ENCODE measurements around the gene ATP5MK. TPM values are rescaled to one million over a fixed set of nuclear protein-coding genes. Genes with fewer than 3 reads are reported as not detected.

Gene ATP5MK
- total and polyA plus RNA-seq, 10 donors: 111 to 528 (median 155) TPM

DNA sequence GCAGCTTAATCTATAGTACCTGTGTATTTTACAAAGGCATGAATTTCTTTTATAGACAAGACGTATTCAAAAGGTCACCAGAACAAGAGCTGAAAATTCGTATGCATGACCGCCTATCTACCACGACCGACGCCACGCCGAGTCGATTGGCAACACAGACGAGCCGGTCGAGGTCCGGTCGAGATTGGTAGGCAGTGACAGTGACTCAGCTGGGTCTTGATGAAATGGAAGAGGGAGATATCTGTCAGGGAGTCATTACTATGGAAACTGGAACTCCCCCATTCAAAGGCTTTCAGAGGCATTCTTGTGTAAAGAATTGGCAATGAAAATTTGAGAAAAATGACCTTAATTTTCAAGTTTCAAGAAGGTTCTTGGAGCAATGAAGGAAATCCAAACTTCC lies 2.1 kb downstream of the ATP5MK start:
- Histone ChIP-seq H3K4me3 (no peak overlapping the region), H3K27ac (no peak overlapping the region), H3K4me1 (peaks cover 23 to 63% (median 50%) of the 10 kb centered on the region in 6 donors), H3K27me3 (replicated peaks in 1 of 7) (no peaks in the 10 kb centered on the region), H3K9me3 (no peaks in the 10 kb centered on the region), H3K36me3 (peaks cover 0 to 65% (median 38%) of the 10 kb centered on the region in 6 donors)
- intact Hi-C loops (cut with DNase I; ENCODE audit: low total_unique reads): no loop called here
- no peak for DNase-seq
- 86 to 89% (median 87%) methylated on average over 14 of the region's 14 CpGs for WGBS, 5 donors
- TF ChIP-seq, protein P1, sequence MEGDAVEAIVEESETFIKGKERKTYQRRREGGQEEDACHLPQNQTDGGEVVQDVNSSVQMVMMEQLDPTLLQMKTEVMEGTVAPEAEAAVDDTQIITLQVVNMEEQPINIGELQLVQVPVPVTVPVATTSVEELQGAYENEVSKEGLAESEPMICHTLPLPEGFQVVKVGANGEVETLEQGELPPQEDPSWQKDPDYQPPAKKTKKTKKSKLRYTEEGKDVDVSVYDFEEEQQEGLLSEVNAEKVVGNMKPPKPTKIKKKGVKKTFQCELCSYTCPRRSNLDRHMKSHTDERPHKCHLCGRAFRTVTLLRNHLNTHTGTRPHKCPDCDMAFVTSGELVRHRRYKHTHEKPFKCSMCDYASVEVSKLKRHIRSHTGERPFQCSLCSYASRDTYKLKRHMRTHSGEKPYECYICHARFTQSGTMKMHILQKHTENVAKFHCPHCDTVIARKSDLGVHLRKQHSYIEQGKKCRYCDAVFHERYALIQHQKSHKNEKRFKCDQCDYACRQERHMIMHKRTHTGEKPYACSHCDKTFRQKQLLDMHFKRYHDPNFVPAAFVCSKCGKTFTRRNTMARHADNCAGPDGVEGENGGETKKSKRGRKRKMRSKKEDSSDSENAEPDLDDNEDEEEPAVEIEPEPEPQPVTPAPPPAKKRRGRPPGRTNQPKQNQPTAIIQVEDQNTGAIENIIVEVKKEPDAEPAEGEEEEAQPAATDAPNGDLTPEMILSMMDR (IDR thresholded peaks at IDR 0.05 in 8 of 11, conservative IDR thresholded peaks at IDR 0.05 in 3 of 11): no peak

DNA sequence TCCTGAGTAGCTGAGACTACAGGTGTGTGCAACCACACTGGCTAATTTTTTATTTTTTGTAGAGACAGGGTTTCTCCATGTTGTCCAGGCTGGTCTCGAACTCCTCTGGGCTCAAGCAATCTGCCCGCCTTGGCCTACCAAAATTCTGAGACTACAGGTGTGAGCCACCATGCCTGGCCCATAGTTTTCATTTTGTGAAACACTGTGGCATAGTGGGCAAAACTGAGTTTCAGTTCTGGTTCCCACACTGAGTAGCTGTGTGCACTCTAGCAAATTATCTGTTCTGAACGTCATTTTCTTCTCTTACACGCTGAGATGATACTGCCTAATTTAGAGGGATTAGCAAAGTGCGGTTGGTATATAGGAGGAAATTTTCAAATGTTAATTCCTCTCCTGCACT lies 13.5 kb downstream of the ATP5MK start:
- TF ChIP-seq POLR2A (IDR thresholded peaks at IDR 0.05) (no peak), POLR2AphosphoS5 (IDR thresholded peaks at IDR 0.05) (no peak)
- TF ChIP-seq, protein P1 (IDR thresholded peaks at IDR 0.05 in 8 of 11, conservative IDR thresholded peaks at IDR 0.05 in 3 of 11): no peak
- 82 to 89% (median 88%) methylated on average over 5 of the region's 5 CpGs for WGBS, 5 donors
- no peaks in the 10 kb centered on the region for H3K9me3 ChIP-seq
- DNase-seq: no peak
- H3K4me1 ChIP-seq: no peaks in the 10 kb centered on the region
- peaks cover 0 to 100% (median 73%) of the 10 kb centered on the region in 6 donors for H3K36me3 ChIP-seq
- H3K4me3 ChIP-seq: no peak overlapping the region
- H3K27me3 ChIP-seq (replicated peaks in 1 of 7): no peaks in the 10 kb centered on the region
- H3K27ac ChIP-seq: peak overlapping the region in 2 of 8 donors; percentile 21 to 45
- intact Hi-C loops (cut with DNase I; ENCODE audit: low total_unique reads): no loop called here

DNA sequence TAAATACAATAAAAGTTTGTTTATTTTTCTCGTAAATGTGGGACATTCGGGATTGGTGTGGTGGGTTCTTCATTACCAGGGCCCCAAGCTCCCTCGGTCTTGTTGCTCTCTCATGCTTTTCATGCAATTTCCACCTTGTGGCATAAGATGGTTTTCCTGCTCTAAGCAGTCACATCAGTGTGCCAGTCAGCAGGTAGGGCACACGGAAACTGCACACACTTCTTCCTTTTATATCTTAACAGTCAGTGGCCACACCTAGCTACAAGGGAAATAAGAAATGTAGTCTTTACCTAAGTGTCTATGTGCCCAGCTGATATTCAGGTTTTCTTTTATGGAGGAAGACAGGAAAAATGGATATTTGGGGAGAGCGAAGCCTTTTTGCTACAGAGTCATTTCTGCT lies 22.0 kb downstream of the ATP5MK start:
- Histone ChIP-seq H3K36me3 (peaks cover 0 to 63% (median 47%) of the 10 kb centered on the region in 6 donors), H3K27me3 (replicated peaks in 1 of 7) (no peaks in the 10 kb centered on the region), H3K27ac (no peak overlapping the region), H3K9me3 (no peaks in the 10 kb centered on the region), H3K4me1 (peaks cover 4 to 23% (median 9%) of the 10 kb centered on the region in 6 donors), H3K4me3 (no peak overlapping the region)
- intact Hi-C loops (cut with DNase I; ENCODE audit: low total_unique reads): no loop called here
- DNase-seq: no peak
- TF ChIP-seq POLR2AphosphoS5 (IDR thresholded peaks at IDR 0.05) (no peak), POLR2A (IDR thresholded peaks at IDR 0.05) (no peak)
- TF ChIP-seq, protein P1 (IDR thresholded peaks at IDR 0.05 in 8 of 11, conservative IDR thresholded peaks at IDR 0.05 in 3 of 11): no peak
- WGBS, 5 donors: 83 to 95% (median 91%) methylated on average over 5 of the region's 5 CpGs

DNA sequence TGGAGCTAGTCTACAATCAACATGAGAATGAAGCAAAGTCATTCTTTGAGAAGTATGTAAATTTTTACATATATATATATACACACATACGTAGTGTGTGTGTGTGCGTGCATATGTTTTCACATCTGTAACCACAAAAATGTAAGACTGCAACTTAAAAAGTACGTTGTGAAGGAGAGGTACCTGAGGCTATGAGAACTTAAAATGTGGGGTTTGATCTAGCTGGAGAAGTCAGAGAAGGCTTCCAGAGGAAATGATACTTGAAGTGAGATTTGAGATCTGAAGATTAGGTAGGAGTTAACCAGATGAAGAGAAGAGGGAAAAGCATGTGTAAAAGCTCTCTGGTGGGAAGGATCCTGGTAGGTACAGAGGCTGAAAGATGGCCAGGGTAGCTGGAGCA lies 22.7 kb downstream of the ATP5MK start:
- no peak for DNase-seq
- Histone ChIP-seq H3K4me1 (peaks cover 9 to 31% (median 15%) of the 10 kb centered on the region in 6 donors), H3K4me3 (no peak overlapping the region), H3K27ac (no peak overlapping the region), H3K9me3 (no peaks in the 10 kb centered on the region), H3K36me3 (peaks cover 0 to 56% (median 41%) of the 10 kb centered on the region in 6 donors), H3K27me3 (replicated peaks in 1 of 7) (no peaks in the 10 kb centered on the region)
- 76 to 82% (median 80%) methylated on average over 3 of the region's 3 CpGs for WGBS, 5 donors
- TF ChIP-seq, protein P1 (IDR thresholded peaks at IDR 0.05 in 8 of 11, conservative IDR thresholded peaks at IDR 0.05 in 3 of 11): no peak
- TF ChIP-seq POLR2A (IDR thresholded peaks at IDR 0.05) (no peak), POLR2AphosphoS5 (IDR thresholded peaks at IDR 0.05) (no peak)
- intact Hi-C loops (cut with DNase I; ENCODE audit: low total_unique reads): no loop called here
